Large intestine (tissue), 3 donors: Measurements from ENCODE around the gene TMPRSS12. TPM values are rescaled to one million over a fixed set of nuclear protein-coding genes. Genes with fewer than 3 reads are reported as not detected.

Experiments
- DNase-seq, 2 donors: peaks; one replicate each; pipeline versions ENCODE4 v3.0.0 to v3.0.0-alpha.2; 2013
- H3K27ac ChIP-seq: one replicate; pipeline ENCODE4 v1.5.1; 2013; ENCODE audit warnings: low read length
- H3K27me3 ChIP-seq: 2 replicates; pipeline ENCODE4 v1.6.1; 2013; ENCODE audit warnings: low read length; ENCODE audit not compliant: control insufficient read depth, insufficient read depth
- H3K36me3 ChIP-seq: 2 replicates; pipeline ENCODE4 v1.6.1; 2013; ENCODE audit warnings: low read length; ENCODE audit not compliant: control insufficient read depth, insufficient read depth
- H3K4me1 ChIP-seq: one replicate; pipeline ENCODE4 v1.6.1; 2013; ENCODE audit warnings: low read length; ENCODE audit not compliant: control insufficient read depth, insufficient read depth
- H3K4me3 ChIP-seq: one replicate; pipeline ENCODE4 v1.5.1; 2013; ENCODE audit warnings: low read length
- H3K9me3 ChIP-seq: one replicate; pipeline ENCODE4 v1.6.1; 2013; ENCODE audit warnings: mild to moderate bottlenecking, low read depth, low read length, moderate library complexity; ENCODE audit not compliant: control insufficient read depth
- WGBS: methylation state at CpG from one replicate; pipeline ENCODE4 v1.1.5; 2013; ENCODE audit warnings: low lambda C conversion rate; ENCODE audit not compliant: insufficient coverage; 5-methylcytosine and 5-hydroxymethylcytosine counted together
- polyA plus RNA-seq: library from polyadenylated mRNA; unstranded; fragments of 120-200 nt; gene quantifications from one replicate; pipeline ENCODE4 v1.2.1, GENCODE V29; 2013

The TMPRSS12 gene
- polyA plus RNA-seq, 1 donor = 0.01 TPM

- Histone ChIP-seq H3K36me3 (no peaks in the 10 kb centered on the region), H3K4me1 (peaks cover 44% of the 10 kb centered on the region), H3K9me3 (peaks cover 15% of the 10 kb centered on the region), H3K27ac (peak overlapping the region; percentile 90), H3K4me3 (no peak overlapping the region), H3K27me3 (no peaks in the 10 kb centered on the region)
- peak in 1 of 2 donors; percentile 42 for DNase-seq
- WGBS = 75% methylated on average over 2 of the region's 3 CpGs
These were observed 91.7 kb downstream of the TMPRSS12 start for GRCh38 chr12:50934371-50934851.

- Histone ChIP-seq H3K9me3 (peaks cover 15% of the 10 kb centered on the region), H3K36me3 (no peaks in the 10 kb centered on the region), H3K4me3 (no peak overlapping the region), H3K4me1 (peaks cover 44% of the 10 kb centered on the region), H3K27ac (peak overlapping the region; percentile 90), H3K27me3 (no peaks in the 10 kb centered on the region)
- DNase-seq = peak; percentile 47 to 79
- WGBS = 0% methylated on average over 1 of the region's 6 CpGs
These were observed 92.5 kb downstream of the TMPRSS12 start for GRCh38 chr12:50934981-50935807.

- Histone ChIP-seq H3K27me3 (no peaks in the 10 kb centered on the region), H3K4me1 (peaks cover 35% of the 10 kb centered on the region), H3K27ac (no peak overlapping the region), H3K4me3 (no peak overlapping the region), H3K9me3 (peaks cover 15% of the 10 kb centered on the region), H3K36me3 (no peaks in the 10 kb centered on the region)
- no CpG with 5 or more reads among the region's 9 CpGs for WGBS
- DNase-seq = no peak
These were observed 94.2 kb downstream of the TMPRSS12 start for GRCh38 chr12:50936821-50937530.

Other genes with a start within 250 kb of the TMPRSS12 start
- 35.3 TPM for gene ATF1, start 78.8 kb upstream of the TMPRSS12 start, polyA plus RNA-seq
- not detected for gene HIGD1C, start 109.6 kb downstream of the TMPRSS12 start, polyA plus RNA-seq
- gene SLC11A2, start 183.5 kb downstream of the TMPRSS12 start, polyA plus RNA-seq = 73.1 TPM
- 180 TPM for gene LETMD1, start 205.4 kb downstream of the TMPRSS12 start, polyA plus RNA-seq
- 18.9 TPM for gene CSRNP2, start 240.7 kb downstream of the TMPRSS12 start, polyA plus RNA-seq